SK-N-MC (cell line): Measurements from ENCODE around the gene POMGNT1.

Experiments
- EZH2 ChIP-seq: fragments of 200-600 bp; sonication (generic); IDR thresholded peaks from one replicate; pipeline ENCODE4 v1.6.1; 2017; ENCODE audit warnings: antibody characterized with exemption
- FOXP2 ChIP-seq: optimal IDR thresholded peaks from 2 replicates; pipeline ENCODE3; 2011; ENCODE audit warnings: mild to moderate bottlenecking, moderate library complexity; ENCODE audit not compliant: insufficient read depth; ENCODE audit errors: extremely low read length, control extremely low read depth
- POLR2AphosphoS5 ChIP-seq: IDR thresholded peaks from 2 replicates; pipeline ENCODE4 v1.6.1; 2012; ENCODE audit warnings: mild to moderate bottlenecking, low read depth, low read length, borderline replicate concordance

GRCh38 chr1:46205791-46206190, 7.6 kb upstream of the POMGNT1 start:
- TF ChIP-seq EZH2 (no peak), POLR2AphosphoS5 (no peak), FOXP2 (no peak)
